ENCODE results near the gene ADGRE3.

The ADGRE3 gene, protein sequence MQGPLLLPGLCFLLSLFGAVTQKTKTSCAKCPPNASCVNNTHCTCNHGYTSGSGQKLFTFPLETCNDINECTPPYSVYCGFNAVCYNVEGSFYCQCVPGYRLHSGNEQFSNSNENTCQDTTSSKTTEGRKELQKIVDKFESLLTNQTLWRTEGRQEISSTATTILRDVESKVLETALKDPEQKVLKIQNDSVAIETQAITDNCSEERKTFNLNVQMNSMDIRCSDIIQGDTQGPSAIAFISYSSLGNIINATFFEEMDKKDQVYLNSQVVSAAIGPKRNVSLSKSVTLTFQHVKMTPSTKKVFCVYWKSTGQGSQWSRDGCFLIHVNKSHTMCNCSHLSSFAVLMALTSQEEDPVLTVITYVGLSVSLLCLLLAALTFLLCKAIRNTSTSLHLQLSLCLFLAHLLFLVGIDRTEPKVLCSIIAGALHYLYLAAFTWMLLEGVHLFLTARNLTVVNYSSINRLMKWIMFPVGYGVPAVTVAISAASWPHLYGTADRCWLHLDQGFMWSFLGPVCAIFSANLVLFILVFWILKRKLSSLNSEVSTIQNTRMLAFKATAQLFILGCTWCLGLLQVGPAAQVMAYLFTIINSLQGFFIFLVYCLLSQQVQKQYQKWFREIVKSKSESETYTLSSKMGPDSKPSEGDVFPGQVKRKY

DNA sequence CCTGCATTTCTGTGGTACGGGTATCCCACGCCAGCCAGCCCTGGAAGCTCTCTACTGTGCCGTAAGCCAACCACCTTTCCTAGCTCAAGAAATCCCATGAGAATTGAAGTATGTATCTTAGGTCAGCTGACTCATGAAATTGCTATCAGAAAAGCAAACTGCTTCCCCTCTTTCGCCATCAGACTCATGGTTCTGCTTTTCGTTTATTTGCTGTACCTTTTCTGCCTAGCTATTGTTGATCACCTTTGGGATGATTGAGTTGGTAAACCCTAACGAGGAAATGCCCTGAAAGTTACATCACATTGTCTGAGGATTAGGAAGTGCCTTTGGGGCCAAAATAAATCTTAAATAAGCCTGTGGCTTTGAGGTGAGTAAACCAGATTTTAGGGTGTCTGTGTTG, at the start of gene ADGRE3:
Gene ADGRE3, minus strand, starts transcription at position 81 of the 400 bp plus-strand sequence. Its CDS starts 74 bp downstream, at position 7.
- TF ChIP-seq POLR2A (IDR thresholded peaks at IDR 0.05; ENCODE audit: low read depth, low read length): no peak
- FAIRE-seq (no peak), DNase-seq (ENCODE audit: insufficient read length, low spot score) (no peak)

DNA sequence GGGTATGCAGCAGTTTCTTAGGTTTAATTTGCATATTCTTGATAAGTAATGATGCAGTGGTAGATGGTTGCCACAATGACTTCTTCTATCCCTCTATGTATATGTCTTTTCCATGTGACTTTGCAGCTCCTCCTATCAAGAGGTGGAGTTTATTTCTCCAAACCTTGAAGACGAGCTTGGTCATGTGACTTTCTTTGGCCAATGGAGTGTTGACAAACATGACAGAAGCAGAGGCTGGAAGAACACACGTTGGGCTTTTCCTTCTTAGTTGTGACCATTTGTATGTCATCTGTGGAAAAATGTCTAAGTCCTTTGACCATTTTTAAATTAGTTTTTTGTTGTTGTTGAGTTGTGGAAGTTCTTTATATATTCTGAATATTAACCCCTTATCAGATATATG, 47.5 kb upstream of the ADGRE3 start:
- DNase-seq (ENCODE audit: insufficient read length, low spot score) (no peak), FAIRE-seq (no peak)
- TF ChIP-seq POLR2A (IDR thresholded peaks at IDR 0.05; ENCODE audit: low read depth, low read length): no peak

DNA sequence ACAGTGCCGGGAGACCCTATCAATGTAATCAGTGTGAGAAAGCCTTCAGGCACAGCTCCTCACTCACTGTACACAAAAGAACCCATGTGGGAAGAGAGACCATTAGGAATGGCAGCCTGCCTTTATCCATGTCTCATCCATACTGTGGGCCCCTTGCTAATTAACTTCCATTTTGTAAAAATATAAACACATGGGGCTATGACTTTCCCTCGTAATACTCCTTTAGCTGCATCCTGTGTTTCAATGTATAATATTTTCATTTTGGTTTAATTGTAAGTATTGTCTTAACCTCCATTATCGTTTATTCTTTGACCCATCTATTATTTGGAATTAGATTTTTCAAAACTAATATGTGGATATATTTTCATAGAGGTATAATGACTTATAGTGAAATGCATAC, 44.5 kb upstream of the ADGRE3 start:
- DNase-seq (ENCODE audit: insufficient read length, low spot score): no peak
- no peak for TF ChIP-seq POLR2A (IDR thresholded peaks at IDR 0.05; ENCODE audit: low read depth, low read length)
- no peak for FAIRE-seq

DNA sequence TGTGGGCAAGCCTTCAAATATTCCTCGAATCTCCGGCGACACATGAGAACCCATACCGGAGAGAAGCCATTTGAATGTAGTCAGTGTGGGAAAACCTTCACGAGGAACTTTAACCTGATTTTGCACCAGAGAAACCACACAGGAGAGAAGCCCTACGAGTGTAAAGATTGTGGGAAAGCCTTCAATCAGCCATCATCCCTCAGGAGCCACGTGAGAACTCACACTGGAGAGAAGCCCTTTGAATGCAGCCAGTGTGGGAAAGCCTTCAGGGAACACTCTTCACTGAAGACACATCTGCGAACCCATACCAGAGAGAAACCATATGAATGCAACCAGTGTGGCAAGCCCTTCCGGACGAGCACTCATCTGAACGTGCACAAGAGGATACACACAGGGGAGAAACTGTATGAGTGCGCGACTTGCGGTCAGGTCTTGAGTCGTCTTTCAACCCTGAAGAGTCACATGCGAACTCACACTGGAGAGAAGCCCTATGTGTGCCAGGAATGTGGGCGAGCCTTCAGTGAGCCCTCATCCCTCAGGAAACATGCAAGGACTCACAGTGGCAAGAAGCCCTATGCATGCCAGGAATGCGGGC, 44.0 kb upstream of the ADGRE3 start:
- TF ChIP-seq POLR2A (IDR thresholded peaks at IDR 0.05; ENCODE audit: low read depth, low read length): no peak
- no peak for FAIRE-seq
- DNase-seq (ENCODE audit: insufficient read length, low spot score): no peak

DNA sequence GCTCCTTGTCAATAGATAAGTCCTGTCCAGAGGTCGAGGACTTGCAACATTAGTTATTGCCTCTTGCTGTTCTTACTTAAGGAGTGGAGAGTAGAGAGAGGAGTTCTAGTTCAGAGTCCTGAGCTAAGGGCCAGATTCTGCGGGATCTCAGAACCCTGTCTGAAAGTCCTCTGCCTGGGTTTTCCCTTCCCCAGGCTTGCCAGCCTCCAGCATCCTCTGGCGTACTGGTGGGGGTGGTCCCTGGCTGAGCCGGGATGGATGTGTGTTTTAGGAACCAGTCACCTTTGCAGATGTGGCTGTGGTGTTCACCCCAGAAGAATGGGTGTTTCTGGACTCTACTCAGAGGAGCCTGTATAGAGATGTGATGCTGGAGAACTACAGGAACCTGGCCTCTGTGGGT, 41.2 kb upstream of the ADGRE3 start:
- DNase-seq (ENCODE audit: insufficient read length, low spot score): no peak
- no peak for TF ChIP-seq POLR2A (IDR thresholded peaks at IDR 0.05; ENCODE audit: low read depth, low read length)
- FAIRE-seq: no peak

DNA sequence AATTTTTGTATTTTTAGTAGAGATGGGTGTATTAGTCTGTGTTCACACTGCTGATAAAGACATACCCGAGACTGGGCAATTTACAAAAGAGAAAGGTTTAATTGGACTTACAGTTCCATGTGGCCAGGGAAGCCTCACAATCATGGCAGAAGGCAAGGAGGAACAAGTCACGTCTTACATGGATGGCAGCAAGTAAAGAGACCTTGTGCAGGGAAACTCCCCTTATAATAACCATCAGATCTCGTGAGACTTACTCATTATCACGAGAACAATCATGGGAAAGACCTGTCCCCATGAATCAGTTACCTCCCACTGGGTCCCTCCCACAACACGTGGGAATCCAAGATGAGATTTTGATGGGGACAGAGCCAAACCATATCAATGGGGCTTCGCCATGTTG, 29.8 kb upstream of the ADGRE3 start:
- DNase-seq (ENCODE audit: insufficient read length, low spot score) (no peak), FAIRE-seq (no peak)
- no peak for TF ChIP-seq POLR2A (IDR thresholded peaks at IDR 0.05; ENCODE audit: low read depth, low read length)

DNA sequence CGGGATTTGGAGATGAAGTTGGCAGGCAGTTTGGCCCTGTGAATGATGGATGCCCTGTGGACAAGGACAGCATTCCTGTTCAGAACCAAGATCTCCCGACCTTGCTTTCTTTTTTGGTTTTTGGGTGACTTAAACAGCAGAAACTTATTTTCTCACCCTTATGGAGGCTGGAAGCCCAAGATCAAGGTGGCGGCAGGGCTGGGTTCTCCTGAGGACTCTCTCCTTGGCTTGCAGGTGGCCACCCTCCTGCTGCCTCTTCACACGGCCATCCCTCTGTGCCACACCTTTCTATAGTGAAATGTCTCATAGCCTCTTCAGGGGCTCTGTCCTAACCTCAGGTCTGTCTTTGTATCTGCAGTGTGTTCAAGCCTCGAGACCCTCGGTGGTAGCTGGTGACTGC, 29.2 kb upstream of the ADGRE3 start:
- FAIRE-seq (no peak), DNase-seq (ENCODE audit: insufficient read length, low spot score) (no peak)
- no peak for TF ChIP-seq POLR2A (IDR thresholded peaks at IDR 0.05; ENCODE audit: low read depth, low read length)

DNA sequence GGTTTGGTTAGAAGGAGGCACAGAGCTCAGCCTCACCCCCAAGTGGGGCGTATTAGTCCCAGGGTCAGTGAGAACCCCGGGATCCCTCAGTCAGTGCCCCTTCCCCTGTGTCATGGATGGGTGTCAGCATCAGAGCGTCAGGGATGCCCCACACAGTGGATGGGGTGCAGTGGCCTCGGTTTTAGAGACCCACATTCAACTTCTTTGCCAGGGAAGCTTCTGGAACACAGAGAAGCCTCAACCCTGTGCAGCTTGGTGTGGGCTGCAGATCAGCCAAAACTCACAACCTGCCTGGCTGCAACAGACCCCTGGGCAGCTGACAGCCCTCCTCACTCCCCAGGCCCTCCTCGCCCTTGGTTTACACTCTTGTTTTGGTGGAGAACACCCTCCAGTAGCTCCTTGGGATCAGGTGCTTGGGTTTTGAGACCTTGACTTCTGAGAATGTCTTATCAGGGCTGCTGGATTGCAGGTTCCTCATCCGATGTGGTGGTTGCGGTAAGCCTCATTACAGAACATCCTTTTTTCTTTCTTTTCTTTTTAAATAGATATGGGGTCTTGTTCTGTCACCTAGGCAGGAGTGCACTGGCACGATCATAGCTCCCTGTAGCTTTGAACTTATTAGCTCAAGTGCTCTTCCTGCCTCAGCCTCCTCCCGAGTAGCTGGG, 26.2 kb upstream of the ADGRE3 start:
- DNase-seq (ENCODE audit: insufficient read length, low spot score) (no peak), FAIRE-seq (no peak)
- no peak for TF ChIP-seq POLR2A (IDR thresholded peaks at IDR 0.05; ENCODE audit: low read depth, low read length)

DNA sequence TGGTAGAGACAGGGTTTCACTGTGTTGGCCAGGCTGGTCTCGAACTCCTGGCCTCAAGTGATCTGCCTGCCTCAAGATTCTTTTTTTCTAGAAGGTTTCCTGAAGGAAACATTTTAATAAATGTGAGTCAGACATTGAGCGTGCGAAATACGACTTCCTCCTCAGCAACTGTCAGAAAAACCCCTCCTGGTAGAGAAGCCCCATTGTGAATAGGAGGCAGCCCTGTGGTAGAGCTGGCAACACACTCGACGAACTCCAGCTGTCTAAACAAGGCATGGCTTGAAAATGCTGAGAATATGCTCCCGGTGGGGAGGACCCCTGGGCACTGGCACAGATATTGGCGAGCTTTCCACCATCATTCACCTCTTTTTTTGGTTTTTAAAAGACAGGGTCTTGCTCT, 25.0 kb upstream of the ADGRE3 start:
- FAIRE-seq (no peak), DNase-seq (ENCODE audit: insufficient read length, low spot score) (no peak)
- no peak for TF ChIP-seq POLR2A (IDR thresholded peaks at IDR 0.05; ENCODE audit: low read depth, low read length)

DNA sequence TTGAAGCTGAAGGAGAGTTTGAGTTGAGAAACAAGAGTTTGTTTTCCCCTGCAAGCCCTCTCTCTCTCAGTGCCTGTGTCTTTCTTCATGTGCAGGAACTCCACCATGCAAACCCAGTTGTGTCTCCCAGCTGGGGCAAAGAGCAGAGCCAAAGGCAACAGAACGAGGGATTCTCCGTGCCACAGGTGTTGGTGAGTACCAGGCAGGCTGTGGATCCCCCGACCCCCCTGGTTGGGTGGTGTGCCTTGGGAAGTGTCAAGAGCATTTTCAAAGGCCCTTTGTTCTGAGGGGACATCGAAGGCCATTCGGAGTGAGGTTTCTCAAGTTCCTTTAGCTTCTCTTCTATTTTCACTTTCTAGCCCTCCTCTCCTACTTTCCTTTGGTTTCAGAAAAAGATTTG, 20.8 kb upstream of the ADGRE3 start:
- FAIRE-seq (no peak), DNase-seq (ENCODE audit: insufficient read length, low spot score) (no peak)
- no peak for TF ChIP-seq POLR2A (IDR thresholded peaks at IDR 0.05; ENCODE audit: low read depth, low read length)

DNA sequence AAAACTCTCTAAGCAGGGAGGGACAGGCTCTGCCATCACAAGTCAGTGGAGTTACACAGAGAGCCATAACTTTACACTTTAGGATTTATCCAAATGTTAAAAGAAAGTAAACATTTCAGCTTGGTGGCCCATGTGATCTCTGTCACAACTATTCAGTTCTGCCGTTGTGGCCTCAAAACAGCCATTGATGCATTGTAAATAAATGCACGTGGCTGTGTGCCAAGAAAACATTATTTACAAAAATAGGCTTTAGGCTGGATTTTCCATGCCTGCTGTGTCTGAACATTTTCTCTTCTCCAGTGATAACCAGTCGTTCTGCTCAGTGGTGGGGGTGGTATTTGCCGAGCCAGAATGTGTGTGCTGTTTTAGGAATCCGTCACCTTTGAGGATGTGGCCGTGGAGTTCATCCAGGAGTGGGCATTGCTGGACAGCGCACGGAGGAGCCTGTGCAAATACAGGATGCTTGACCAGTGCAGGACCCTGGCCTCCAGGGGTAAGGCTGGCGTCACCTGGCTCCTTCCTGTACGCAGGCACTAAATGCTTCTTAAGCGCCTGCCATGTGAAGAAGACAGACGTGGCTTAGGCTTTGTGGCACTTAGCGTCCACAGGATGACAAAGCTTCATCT, 20.1 kb upstream of the ADGRE3 start:
- DNase-seq (ENCODE audit: insufficient read length, low spot score) (no peak), FAIRE-seq (no peak)
- TF ChIP-seq POLR2A (IDR thresholded peaks at IDR 0.05; ENCODE audit: low read depth, low read length): no peak

DNA sequence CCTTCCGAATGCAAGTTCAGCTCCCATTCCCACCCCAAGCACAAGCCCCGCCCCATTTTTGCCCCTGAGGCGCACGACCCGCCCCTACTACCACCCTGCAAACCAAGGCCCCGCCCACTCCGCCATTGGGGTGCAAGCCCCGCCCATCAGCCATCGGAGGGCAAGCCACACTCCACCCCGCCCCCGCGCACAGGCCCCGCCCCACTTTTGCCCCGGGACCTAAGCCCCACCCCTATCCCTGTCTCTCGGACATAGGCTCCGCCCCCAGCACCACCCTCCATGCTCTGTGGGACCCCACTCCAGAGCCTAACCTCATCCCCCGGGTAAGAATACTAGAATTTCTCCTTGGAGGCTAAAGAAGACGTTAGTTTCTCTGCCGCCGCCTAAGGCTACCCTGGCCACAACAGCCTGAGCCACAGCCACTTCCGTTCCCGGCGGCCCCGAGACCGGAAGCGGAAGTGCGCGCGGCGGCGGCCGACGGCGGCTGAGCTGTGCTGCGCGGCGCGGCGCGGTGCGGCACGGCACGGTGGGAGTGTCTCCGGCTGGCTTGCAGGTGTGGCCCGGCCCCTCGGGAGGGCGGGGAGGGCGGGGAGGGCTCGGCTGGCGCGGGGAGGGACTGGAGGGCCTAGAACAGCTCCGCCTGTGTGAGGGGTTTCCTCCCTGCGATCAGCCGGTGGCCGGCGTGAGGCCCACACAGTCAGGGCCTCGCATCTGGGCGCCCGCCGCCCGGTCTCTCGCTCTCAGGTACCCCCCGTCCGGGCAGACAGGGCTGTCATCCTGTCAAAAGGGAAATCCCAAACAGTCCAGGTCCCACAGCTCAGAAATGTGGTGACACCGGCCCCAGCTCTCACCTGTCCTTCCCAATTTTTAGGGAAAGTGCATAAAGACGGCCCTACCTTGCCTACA, 15.2 kb upstream of the ADGRE3 start, which contains the start of gene ZNF333:
Gene ZNF333, plus strand, starts transcription at position 451 of the 906 bp plus-strand sequence. CDS start 3,444 bp downstream, outside the sequence.
- DNase-seq (ENCODE audit: insufficient read length, low spot score) (peak; percentile 92), FAIRE-seq (no peak)
- TF ChIP-seq POLR2A (IDR thresholded peaks at IDR 0.05; ENCODE audit: low read depth, low read length): peak; percentile 47; the same call in 1 of the 2 replicates

DNA sequence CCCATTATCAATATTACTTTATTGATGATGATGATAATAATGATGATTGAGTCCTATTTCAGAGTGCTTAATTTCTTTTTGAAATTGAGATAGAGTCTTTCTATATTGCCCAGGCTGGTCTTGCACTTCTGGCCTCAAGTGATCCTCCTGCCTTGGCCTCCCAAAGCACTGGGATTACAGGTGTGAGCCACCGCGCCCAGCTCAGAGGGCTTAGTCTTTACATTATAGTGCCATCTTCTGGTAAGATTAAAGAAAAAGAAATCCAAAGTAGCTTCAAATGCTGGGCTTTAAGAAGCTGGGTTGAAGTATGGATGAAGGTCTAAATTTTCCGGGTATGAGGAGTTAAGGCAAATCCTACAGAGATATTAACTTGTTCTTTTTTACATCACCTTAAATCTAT, 11.8 kb upstream of the ADGRE3 start:
- FAIRE-seq: no peak
- no peak for DNase-seq (ENCODE audit: insufficient read length, low spot score)

More for the DNA sequence above, 11.8 kb upstream of the ADGRE3 start:
- TF ChIP-seq POLR2A (IDR thresholded peaks at IDR 0.05; ENCODE audit: low read depth, low read length): no peak
